Brain microvascular endothelial cell (primary cell): ENCODE measurements around the gene RBMS3.

Experiments
- DNase-seq: peaks from one replicate; pipeline ENCODE4 v3.0.0-alpha.2; 2020
- H3K27ac ChIP-seq: fragments of 250-450 bp; sonication (Bioruptor Pico); 2 replicates; pipeline ENCODE4 v1.5.1; 2020; ENCODE audit warnings: mild to moderate bottlenecking, moderate library complexity
- H3K27me3 ChIP-seq: fragments of 250-450 bp; sonication (Bioruptor Pico); replicated peaks from 2 replicates; pipeline ENCODE4 v1.5.1; 2020; ENCODE audit warnings: mild to moderate bottlenecking
- H3K36me3 ChIP-seq: fragments of 250-450 bp; sonication (Bioruptor Pico); replicated peaks from 2 replicates; pipeline ENCODE4 v1.5.1; 2020; ENCODE audit warnings: mild to moderate bottlenecking
- H3K4me3 ChIP-seq: 2 replicates; pipeline ENCODE4 v1.5.1; 2011; ENCODE audit warnings: low read depth, mild to moderate bottlenecking, control low read depth, low read length, moderate library complexity
- in situ Hi-C: cut with HindIII; loops from 2 replicates; pipeline ENCODE4 v1.10.0; 2017; ENCODE audit warnings: low sequenced_read_pairs, low pct_ligation_motif_present
- TF ChIP-seq, protein P1 (sequence below): IDR thresholded peaks from 2 replicates; pipeline ENCODE4 v1.5.1; 2011; ENCODE audit warnings: low read depth, mild to moderate bottlenecking, moderate library complexity, low read length, control low read depth, inconsistent platforms; ENCODE audit errors: missing control alignments

The RBMS3 gene

DNA sequence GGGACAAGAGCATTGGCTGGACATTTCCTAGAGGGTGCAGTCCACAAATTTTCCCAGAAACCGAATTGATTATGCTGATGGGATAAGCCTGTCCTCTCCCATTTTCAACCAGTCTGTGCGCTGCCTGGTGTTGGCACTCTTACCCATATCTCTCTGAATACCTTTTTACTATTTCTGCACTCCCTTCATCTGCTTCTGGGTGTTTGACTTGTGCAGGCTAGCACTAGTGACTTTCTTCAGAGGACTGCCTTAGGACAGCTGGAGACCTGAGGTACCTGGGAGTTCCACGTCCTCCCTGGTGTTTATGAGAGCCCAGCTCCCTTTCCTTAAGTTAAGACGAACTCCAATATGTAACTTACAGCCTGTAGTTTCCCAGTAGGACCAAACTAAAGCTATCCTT, 50.2 kb downstream of the RBMS3 start:
- H3K27me3 ChIP-seq, result no peaks in the 10 kb centered on the region
- H3K36me3 ChIP-seq, result no peaks in the 10 kb centered on the region
- no peak overlapping the region for H3K27ac ChIP-seq
- no peak overlapping the region for H3K4me3 ChIP-seq
- TF ChIP-seq, protein P1, sequence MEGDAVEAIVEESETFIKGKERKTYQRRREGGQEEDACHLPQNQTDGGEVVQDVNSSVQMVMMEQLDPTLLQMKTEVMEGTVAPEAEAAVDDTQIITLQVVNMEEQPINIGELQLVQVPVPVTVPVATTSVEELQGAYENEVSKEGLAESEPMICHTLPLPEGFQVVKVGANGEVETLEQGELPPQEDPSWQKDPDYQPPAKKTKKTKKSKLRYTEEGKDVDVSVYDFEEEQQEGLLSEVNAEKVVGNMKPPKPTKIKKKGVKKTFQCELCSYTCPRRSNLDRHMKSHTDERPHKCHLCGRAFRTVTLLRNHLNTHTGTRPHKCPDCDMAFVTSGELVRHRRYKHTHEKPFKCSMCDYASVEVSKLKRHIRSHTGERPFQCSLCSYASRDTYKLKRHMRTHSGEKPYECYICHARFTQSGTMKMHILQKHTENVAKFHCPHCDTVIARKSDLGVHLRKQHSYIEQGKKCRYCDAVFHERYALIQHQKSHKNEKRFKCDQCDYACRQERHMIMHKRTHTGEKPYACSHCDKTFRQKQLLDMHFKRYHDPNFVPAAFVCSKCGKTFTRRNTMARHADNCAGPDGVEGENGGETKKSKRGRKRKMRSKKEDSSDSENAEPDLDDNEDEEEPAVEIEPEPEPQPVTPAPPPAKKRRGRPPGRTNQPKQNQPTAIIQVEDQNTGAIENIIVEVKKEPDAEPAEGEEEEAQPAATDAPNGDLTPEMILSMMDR, result no peak
- in situ Hi-C loops, result no loop called here
- no peak for DNase-seq

DNA sequence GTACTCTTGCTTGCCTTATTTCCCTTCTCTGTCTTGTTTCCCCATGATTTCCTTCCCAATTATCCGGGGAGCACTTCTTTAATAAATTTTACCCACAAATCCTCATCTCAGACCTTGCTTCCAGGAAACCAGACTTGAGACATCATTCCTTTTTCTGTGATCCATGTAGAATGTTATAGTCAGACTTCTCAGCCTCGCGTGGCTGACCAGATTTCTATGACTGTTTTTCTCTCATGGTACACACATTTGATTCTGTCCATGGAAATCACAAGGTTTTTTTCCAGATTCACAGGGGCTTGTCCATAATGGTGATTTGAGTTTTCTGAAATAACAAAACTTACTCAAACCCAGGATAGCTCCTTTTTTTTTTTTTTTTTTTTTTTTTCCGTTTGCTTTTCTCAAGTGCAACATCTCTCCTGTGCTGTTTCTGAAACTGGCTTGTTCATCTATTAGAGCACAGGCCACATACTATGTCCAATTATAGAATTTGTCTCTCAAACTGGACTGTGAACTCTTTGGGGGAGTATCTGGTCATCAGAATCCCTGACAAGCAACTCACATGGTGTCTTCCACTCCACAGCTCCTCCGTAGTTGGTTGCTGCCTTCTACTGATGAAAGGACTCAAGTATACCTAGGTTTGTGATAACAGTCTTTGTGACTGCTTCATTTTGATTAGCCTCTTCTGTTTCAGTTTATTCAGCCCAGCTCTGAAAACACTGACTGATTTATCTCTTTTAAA, 50.8 kb downstream of the RBMS3 start:
- Histone ChIP-seq H3K4me3 (no peak overlapping the region), H3K27me3 (no peaks in the 10 kb centered on the region), H3K27ac (peak overlapping the region; percentile 44), H3K36me3 (no peaks in the 10 kb centered on the region)
- no peak for DNase-seq
- in situ Hi-C loops, result no loop called here
- TF ChIP-seq, protein P1, result no peak

DNA sequence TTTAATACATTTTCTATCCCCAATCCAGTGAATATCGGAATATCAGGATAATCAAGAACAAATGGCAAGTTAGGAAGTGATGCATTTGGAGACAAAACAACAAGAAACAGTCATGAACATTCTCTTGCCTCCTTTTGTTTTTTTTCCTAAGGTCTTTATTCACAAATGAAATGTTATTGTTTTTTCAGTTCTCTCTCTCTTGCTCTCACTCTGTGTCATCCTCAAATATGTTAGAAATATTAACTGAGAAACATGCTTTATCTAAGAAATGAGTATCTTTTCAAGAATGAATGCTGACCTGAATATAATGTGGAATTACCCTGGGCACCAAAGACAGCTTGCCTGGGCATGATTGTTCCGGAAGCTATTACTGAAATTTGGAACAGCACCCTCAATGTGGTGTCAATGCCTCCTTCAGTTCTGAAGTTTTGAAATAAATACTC, 51.3 kb downstream of the RBMS3 start:
- in situ Hi-C loops, result no loop called here
- TF ChIP-seq, protein P1, result no peak
- no peaks in the 10 kb centered on the region for H3K36me3 ChIP-seq

DNA sequence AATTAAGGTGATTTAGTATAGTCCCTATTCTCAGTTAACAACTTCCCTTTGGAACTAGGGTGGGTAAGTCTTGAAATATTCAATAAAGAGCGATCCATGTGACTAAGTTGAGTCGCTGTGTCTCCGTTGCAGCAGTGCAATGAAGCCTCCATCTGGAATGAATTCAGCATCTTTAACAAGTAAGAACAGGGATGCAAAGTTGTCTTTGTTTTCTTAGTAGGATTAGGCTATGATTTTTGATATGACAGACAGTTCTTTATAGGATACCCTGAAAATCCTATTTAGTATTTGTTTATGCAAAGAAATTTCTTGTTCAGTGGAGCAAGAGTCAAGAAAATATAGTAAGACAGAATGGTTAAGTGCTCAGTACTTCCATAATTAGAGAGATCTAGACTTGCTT, 52.7 kb downstream of the RBMS3 start:
- Histone ChIP-seq H3K36me3 (no peaks in the 10 kb centered on the region), H3K4me3 (no peak overlapping the region), H3K27ac (no peak overlapping the region), H3K27me3 (no peaks in the 10 kb centered on the region)
- TF ChIP-seq, protein P1, result no peak
- in situ Hi-C loops, result no loop called here
- DNase-seq, result no peak

More for the DNA sequence above, 51.3 kb downstream of the RBMS3 start:
- H3K27me3 ChIP-seq, result no peaks in the 10 kb centered on the region
- H3K27ac ChIP-seq, result peak overlapping the region; percentile 44
- no peak for DNase-seq
- no peak overlapping the region for H3K4me3 ChIP-seq

DNA sequence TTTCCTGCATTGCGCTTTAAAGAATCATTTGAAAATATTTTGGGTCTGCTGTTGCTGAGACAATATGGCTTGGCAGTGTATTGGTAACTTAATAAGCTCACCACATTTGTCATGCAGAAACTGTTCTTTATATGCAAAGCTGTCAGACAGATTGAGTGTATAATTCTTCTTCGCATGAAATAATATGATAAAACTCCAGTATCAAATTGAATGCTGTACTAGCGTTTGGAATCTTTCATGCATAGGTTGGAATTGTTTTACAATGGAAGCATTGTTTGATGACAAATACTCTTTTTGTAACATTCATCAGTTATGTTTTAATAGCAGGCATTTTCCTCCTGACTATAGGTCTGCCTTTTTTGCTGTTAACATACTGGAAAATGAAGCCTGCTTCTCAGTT, 53.8 kb downstream of the RBMS3 start:
- TF ChIP-seq, protein P1, result no peak
- Histone ChIP-seq H3K27me3 (no peaks in the 10 kb centered on the region), H3K27ac (peak overlapping the region; percentile 76), H3K4me3 (no peak overlapping the region), H3K36me3 (no peaks in the 10 kb centered on the region)
- no peak for DNase-seq
- in situ Hi-C loops, result no loop called here

DNA sequence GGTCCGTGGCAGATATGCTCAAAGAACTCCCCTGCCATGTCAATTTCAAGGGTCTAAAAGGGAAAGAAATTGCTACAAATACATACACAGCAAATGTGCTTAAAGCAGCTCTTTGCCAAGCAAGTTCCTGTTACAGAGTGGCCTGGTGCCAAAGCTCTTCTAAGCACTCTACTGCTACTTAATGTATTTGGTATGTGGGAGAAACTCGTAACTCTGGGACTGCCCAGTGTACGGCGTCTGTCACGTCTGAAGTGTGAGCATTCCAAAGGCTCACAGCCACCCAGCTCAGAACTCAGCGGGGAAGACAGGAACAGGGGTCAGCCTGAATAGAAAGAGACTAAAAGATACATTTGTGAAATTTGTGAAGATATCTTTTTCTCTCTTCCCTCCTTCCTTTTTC, 54.6 kb downstream of the RBMS3 start:
- TF ChIP-seq, protein P1, result no peak
- Histone ChIP-seq H3K27ac (peak overlapping the region; percentile 76), H3K27me3 (no peaks in the 10 kb centered on the region), H3K4me3 (peak overlapping the region; percentile 38), H3K36me3 (no peaks in the 10 kb centered on the region)
- in situ Hi-C loops, result no loop called here
- peak; percentile 97 for DNase-seq
